ENCODE results near the gene SLC16A5. TPM values are rescaled to one million over a fixed set of nuclear protein-coding genes. Genes with fewer than 3 reads are reported as not detected.
A peak's percentile ranks its signal among the peaks of the same experiment; 100 is the strongest.
"Not testable (repeated sequence)": the region's sequence is repeated elsewhere in the genome, so short reads cannot be mapped to it uniquely, and the experiment has no call there.

SLC16A5 gene
- polyA plus RNA-seq, 4 donors = 13.4 to 43.4 (median 23.9) TPM

- DNase-seq (ENCODE audit: low read depth in 4 of 4, low spot score in 3 of 4) = peak in 3 of 4 donors; percentile 60 to 77 (median 71)
These were observed 43.7 kb downstream of the SLC16A5 start, which contains the start of gene NT5C for GRCh38 chr17:75131278-75132017. TSS of gene NT5C (minus strand) at chr17:75131742. CDS start at chr17:75131707, 35 bp downstream.

GRCh38 chr17:75132018-75133000, 44.6 kb downstream of the SLC16A5 start:
- not testable (repeated sequence) for DNase-seq (ENCODE audit: low read depth in 4 of 4, low spot score in 3 of 4)

GRCh38 chr17:75133001-75133400, 45.2 kb downstream of the SLC16A5 start:
- DNase-seq (ENCODE audit: low read depth in 4 of 4, low spot score in 3 of 4) = no peak

GRCh38 chr17:75133607-75134347, 46.0 kb downstream of the SLC16A5 start:
- DNase-seq (ENCODE audit: low read depth in 4 of 4, low spot score in 3 of 4) = not testable (repeated sequence)

- DNase-seq (ENCODE audit: low read depth in 4 of 4, low spot score in 3 of 4) = no peak
These were observed 47.7 kb downstream of the SLC16A5 start for GRCh38 chr17:75135452-75135851.

GRCh38 chr17:75135946-75136345, 48.2 kb downstream of the SLC16A5 start:
- no peak for DNase-seq (ENCODE audit: low read depth in 4 of 4, low spot score in 3 of 4)

- DNase-seq (ENCODE audit: low read depth in 4 of 4, low spot score in 3 of 4) = not testable (repeated sequence)
These were observed 50.0 kb downstream of the SLC16A5 start for GRCh38 chr17:75137762-75138161.

GRCh38 chr17:75138519-75138918, 50.8 kb downstream of the SLC16A5 start:
- DNase-seq (ENCODE audit: low read depth in 4 of 4, low spot score in 3 of 4) = no peak

GRCh38 chr17:75142236-75142971, 54.6 kb downstream of the SLC16A5 start:
- no peak for DNase-seq (ENCODE audit: low read depth in 4 of 4, low spot score in 3 of 4)

- no peak for DNase-seq (ENCODE audit: low read depth in 4 of 4, low spot score in 3 of 4)
These were observed 57.2 kb downstream of the SLC16A5 start for GRCh38 chr17:75144816-75145512.

- no peak for DNase-seq (ENCODE audit: low read depth in 4 of 4, low spot score in 3 of 4)
These were observed 58.8 kb downstream of the SLC16A5 start for GRCh38 chr17:75146592-75146991.

- DNase-seq (ENCODE audit: low read depth in 4 of 4, low spot score in 3 of 4) = no peak
These were observed 60.3 kb downstream of the SLC16A5 start for GRCh38 chr17:75147878-75148546.

GRCh38 chr17:75151930-75152329, 64.2 kb downstream of the SLC16A5 start:
- no peak for DNase-seq (ENCODE audit: low read depth in 4 of 4, low spot score in 3 of 4)

GRCh38 chr17:75152523-75152921, 64.8 kb downstream of the SLC16A5 start:
- no peak for DNase-seq (ENCODE audit: low read depth in 4 of 4, low spot score in 3 of 4)

- DNase-seq (ENCODE audit: low read depth in 4 of 4, low spot score in 3 of 4) = no peak
These were observed 65.4 kb downstream of the SLC16A5 start for GRCh38 chr17:75152922-75153779.

GRCh38 chr17:75153780-75154194, 66.0 kb downstream of the SLC16A5 start:
- no peak for DNase-seq (ENCODE audit: low read depth in 4 of 4, low spot score in 3 of 4)

GRCh38 chr17:75154195-75155106, 66.7 kb downstream of the SLC16A5 start, which contains the start of gene JPT1:
TSS of gene JPT1 (minus strand) at chr17:75154512. CDS start at chr17:75154397, 115 bp downstream.
- DNase-seq (ENCODE audit: low read depth in 4 of 4, low spot score in 3 of 4) = peak; percentile 95 to 98 (median 98)

All from left renal pelvis (tissue), 4 donors.